ENCODE measurements around the gene LDLRAD3.

LDLRAD3 gene

DNA sequence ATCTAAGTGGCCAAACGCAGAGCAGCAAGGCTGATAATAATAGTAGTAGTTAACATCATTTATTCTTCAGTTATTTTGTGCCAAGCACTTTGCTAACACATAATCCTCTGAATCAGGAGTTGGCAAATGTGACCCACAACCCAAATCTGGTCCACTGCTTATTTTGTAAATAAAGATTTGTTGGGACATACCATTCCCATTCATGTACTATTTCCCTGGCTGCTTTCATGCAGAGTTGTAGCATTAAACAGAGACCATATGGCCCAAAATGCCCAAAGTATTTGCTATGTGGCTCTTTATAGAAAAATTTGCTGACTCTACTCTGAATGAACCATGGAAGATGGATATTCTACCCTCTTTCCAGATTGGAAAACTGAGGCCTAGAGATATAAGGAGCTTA, 295.0 kb downstream of the LDLRAD3 start:
- DNase-seq (ENCODE audit: low spot score): no peak

DNA sequence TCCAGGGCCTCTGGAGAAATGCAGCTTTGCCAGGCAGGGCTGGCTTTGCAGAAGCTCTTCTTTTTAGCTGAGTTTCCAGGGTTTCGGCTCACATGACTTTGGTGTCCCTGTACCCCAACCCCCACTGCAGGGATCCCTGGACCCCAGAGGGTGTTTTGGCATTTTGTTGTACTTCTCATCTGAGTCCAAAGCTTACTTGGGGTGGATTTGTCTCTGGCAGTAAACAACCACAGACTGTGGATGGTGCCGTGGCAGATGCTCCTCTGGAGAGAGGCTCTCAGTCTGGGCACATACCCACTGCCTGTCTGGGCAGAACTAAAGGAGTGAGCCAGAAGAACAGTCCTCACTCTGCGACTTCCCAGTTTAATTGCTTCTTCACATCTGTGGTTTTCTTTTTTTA, 295.8 kb downstream of the LDLRAD3 start:
- DNase-seq (ENCODE audit: low spot score): no peak

DNA sequence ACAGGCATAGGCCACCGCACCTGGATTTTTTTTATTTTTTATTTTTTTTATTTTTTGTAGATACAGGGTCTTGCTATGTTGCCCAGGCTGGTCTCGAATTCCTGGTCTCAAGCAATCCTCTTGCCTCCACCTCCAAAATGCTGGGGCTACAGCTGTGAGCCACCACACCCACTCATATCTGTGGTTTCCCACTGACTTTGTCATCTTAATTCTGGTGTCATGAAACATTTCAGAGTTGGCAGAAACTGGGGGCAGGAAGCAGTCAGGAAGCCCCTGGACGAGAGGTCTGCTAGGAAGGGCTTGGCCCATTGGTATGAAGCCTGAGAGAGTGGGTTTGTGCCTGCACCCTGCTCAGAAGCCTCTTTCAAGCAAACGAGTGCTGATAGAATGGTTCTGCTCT, 296.3 kb downstream of the LDLRAD3 start:
- DNase-seq (ENCODE audit: low spot score): no peak

DNA sequence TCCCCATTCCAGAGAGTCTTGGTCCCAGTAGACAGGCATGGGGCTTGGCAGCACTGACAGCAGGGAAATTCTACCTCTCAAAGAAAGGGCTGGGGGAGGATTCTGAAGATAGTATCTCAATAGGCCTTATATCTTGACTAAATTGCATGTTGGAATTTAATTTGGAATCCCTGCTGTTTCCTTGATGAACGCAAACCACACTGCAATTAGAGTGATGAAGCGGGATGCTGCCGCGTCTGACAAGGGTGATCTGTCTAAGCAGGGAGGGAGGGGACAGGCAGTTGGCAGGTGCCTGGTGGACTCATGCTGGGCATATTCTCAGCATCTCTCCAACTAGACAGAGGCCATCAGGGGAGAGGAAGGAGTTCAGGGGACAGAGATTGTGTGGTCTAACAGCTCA, 296.9 kb downstream of the LDLRAD3 start:
- DNase-seq (ENCODE audit: low spot score): no peak

DNA sequence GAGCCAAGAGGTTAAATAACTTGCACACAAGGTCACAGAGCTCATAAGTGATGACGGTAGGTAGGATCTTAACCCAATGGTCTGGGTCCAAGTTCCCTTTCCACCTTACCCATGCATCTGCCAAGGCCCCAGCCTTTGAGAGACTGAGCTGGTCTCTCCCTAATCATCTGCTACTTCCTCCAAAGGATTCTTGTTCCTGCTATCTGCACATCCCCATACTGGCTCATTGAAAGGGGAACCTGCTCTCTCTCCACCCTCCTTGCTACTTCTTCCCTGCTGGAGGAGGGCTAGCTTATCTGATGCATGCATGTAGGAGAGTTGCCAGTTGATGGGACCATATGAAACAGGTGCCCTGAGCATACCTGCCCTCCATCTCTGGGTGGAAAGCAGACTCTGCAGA, 297.6 kb downstream of the LDLRAD3 start:
- DNase-seq (ENCODE audit: low spot score): no peak

DNA sequence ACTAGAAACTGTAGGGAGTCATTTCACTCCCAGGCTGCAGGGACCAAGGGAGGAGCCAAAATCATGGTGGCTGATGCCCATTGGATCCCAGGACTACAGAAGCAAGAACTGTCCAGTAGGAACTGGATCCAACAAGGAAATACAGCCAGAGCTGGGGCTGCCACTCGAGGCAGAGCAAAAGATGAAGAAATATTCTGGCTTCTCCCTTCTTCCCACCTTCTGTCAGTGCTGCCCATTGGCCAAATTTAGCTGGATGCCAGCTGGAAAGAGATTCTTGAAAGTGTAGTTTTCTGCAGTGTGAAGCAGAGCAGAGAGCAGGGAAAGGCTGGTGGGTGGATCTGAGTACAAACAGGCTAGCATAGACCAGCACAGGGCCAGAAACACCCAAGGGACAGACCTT, 299.8 kb downstream of the LDLRAD3 start:
- DNase-seq (ENCODE audit: low spot score): no peak

DNA sequence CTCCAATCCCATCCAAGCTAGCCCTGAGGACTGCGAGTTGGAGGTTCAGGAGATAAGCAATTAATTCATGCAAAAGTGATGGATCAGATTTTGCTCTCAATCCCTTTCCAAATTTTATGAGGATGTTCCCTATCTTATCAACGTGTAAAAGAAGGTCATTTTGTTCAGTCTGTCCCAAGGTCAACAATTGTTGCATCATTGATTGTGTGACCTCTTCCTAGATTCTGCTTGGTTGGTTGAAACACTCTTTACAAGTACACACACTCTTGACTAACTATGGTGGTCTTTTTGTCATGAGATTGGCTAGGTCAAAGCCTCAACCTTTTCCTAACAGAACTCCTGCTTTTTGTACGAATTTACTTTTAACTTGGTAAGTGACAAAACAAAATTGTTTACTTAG, 303.6 kb downstream of the LDLRAD3 start:
- DNase-seq (ENCODE audit: low spot score): no peak

DNA sequence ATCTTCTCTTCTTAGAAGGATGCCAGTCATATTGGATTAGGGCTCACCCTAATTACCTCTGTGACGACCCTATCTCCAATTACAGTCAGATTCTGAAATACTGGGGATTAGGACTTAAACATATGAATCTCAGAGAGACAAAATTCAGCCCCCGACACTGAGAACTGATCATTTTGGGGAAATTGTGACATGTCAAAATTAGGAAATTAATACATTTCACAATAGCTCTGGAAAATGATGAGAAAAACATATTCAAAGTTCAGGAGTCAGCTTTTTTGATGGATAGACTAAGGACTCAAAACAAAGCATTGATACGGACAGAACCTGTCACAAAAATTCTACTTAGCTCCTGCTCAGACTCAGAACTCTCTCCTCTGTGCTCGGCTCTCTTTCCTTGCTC, 304.6 kb downstream of the LDLRAD3 start:
- no peak for DNase-seq (ENCODE audit: low spot score)

- DNase-seq (ENCODE audit: low spot score): no peak
These were observed 305.4 kb downstream of the LDLRAD3 start for GRCh38 chr11:36249246-36249645.

- no peak for DNase-seq (ENCODE audit: low spot score)
These were observed 308.0 kb downstream of the LDLRAD3 start for GRCh38 chr11:36251823-36252222.

- no peak for DNase-seq (ENCODE audit: low spot score)
These were observed 309.4 kb downstream of the LDLRAD3 start for GRCh38 chr11:36253238-36253637.

DNA sequence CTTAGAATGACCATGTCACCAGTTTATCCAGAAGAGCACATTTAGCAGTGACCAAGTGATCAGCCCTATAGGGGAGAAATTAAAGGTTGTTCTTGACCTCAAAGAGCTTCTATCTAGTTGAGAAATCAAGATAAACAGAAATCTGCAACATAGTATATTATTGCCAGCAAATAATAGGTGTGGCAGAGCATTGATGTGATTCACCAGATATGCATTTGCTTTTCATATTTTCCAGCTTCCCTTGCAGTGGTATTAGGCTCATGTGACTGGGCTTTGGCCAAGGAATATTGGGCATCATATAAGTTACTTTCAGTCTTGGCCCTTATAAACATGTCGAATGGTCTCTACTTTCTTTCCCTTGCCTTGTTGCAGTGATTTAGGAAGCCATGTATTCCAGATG, 310.9 kb downstream of the LDLRAD3 start:
- no peak for DNase-seq (ENCODE audit: low spot score)

- no peak for DNase-seq (ENCODE audit: low spot score)
These were observed 313.5 kb downstream of the LDLRAD3 start for GRCh38 chr11:36257351-36257750.

DNA sequence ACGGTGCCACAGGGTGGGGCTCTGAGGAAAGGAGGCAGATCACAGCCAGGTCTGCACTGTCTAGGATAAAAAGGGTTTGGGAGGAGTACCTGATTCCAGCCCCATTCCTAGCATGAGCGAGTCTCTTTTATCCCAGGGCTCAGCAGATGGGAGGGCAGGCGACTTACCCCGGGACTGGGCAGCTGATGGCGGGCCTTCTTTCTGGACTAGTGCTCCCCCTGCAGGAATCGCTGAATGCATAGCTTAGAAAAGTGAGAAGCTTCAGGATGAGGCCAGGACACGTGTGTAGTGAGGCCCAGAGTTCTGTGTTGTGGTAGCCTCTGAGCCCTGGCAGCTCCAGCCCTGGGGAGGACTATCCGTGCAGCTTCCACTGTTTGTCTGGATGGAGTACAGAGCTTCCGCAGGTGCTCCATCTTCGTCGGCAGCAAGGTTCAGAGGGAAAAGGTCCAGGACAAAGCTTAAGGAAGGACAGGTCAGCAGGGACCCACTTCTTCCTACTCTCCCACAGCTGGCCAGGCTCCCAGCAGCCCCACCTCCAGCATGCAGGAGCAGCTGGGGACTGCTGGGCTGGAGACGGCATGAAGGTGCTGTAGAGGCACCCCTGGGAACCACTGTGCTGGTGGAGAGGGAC, 315.0 kb downstream of the LDLRAD3 start:
- peak; percentile 47 for DNase-seq (ENCODE audit: low spot score)

GRCh38 chr11:36261094-36261493, 317.2 kb downstream of the LDLRAD3 start:
- no peak for DNase-seq (ENCODE audit: low spot score)

GRCh38 chr11:36264011-36264972, 320.4 kb downstream of the LDLRAD3 start:
- no peak for DNase-seq (ENCODE audit: low spot score)

- DNase-seq (ENCODE audit: low spot score): no peak
These were observed 321.1 kb downstream of the LDLRAD3 start for GRCh38 chr11:36264973-36265344.

GRCh38 chr11:36265793-36266628, 322.1 kb downstream of the LDLRAD3 start:
- DNase-seq (ENCODE audit: low spot score): peak; percentile 59

GRCh38 chr11:36266767-36267166, 322.9 kb downstream of the LDLRAD3 start:
- DNase-seq (ENCODE audit: low spot score): no peak

- no peak for DNase-seq (ENCODE audit: low spot score)
These were observed 324.6 kb downstream of the LDLRAD3 start for GRCh38 chr11:36268337-36268985.

GRCh38 chr11:36270701-36271100, 326.8 kb downstream of the LDLRAD3 start:
- no peak for DNase-seq (ENCODE audit: low spot score)

DNA sequence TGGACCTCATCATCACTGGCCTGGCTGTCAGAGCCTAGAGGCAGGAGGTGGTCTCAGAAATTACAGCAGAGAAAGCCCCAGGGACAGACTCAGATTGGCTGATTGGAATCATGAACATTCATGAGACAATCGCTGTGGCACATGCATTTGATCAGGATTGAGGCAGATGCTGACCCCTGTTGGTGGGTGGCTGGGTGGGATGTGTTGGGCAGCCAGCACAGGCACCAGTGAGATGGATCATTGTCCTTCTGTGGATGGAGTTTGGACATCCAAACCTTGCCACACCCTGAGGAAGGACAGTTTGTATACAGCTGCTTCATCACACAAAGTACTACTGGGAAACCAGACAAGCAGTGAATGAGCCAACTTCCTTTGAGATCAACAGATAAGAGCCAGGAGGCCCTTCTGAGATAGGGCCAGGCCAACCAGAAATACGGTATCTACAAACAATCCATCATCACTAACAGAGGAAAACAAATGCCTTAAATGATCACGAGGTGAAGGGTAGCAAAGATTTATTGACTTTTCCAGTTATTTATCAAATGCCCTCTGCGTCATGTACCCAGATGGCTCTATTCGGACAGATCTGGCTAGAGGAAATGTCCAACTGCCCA, 328.0 kb downstream of the LDLRAD3 start:
- DNase-seq (ENCODE audit: low spot score): no peak

Data from NAMALWA (cell line).